H1 (cell line): ENCODE data around the gene CISD2. TPM values are rescaled to one million over a fixed set of nuclear protein-coding genes. Genes with fewer than 3 reads are reported as not detected.

Experiments used
- CTCF ChIA-PET: fragments of 300-600 bp; sonication (Branson Sonifier 250); formaldehyde crosslinking; loops from one replicate; lab custom pipeline; 2021; ENCODE audit not compliant: partially characterized antibody; lab: Charles Lee
- POLR2A ChIA-PET: fragments of 300-600 bp; sonication (Branson Sonifier 250); formaldehyde crosslinking; loops from one replicate; lab custom pipeline; 2021; ENCODE audit warnings: inconsistent platforms; ENCODE audit not compliant: partially characterized antibody; lab: Charles Lee
- DNase-seq, 2 experiments: peaks; one replicate each; pipeline versions ENCODE4 v3.0.0 to v3.0.0-alpha.2; 2010 to 2022; ENCODE audit warnings: low spot score in 2 of 2, low read depth in 1 of 2, mixed read lengths in 1 of 2
- FAIRE-seq: peaks from 2 replicates; lab custom pipeline; 2011; peaks lifted over from hg19 to GRCh38; lab: Jason Lieb, UNC
- H2AFZ ChIP-seq: 2 replicates; pipeline ENCODE4 v1.8.1; 2012; ENCODE audit warnings: low read length, inconsistent platforms
- H2AK5ac ChIP-seq: 2 replicates; pipeline ENCODE4 v1.6.1; 2013; ENCODE audit warnings: low read depth, low read length
- H2BK120ac ChIP-seq: replicated peaks from 2 replicates; pipeline ENCODE3; 2013; ENCODE audit warnings: low read depth, low read length, inconsistent platforms
- H2BK12ac ChIP-seq: 2 replicates; pipeline ENCODE4 v1.6.1; 2013; ENCODE audit warnings: low read depth, low read length
- H2BK15ac ChIP-seq: 2 replicates; pipeline ENCODE4 v1.6.1; 2013; ENCODE audit warnings: low read length
- H2BK20ac ChIP-seq: 2 replicates; pipeline ENCODE4 v1.6.1; 2013; ENCODE audit warnings: low read length
- H2BK5ac ChIP-seq: 2 replicates; pipeline ENCODE4 v1.6.1; 2013; ENCODE audit warnings: low read depth, low read length
- H3K14ac ChIP-seq: 2 replicates; pipeline ENCODE4 v1.6.1; 2013; ENCODE audit warnings: inconsistent platforms; ENCODE audit not compliant: insufficient read length
- H3K18ac ChIP-seq: 2 replicates; pipeline ENCODE4 v1.6.1; 2013; ENCODE audit warnings: low read length; ENCODE audit errors: extremely low read depth
- H3K23ac ChIP-seq: 2 replicates; pipeline ENCODE4 v1.6.1; 2013; ENCODE audit warnings: inconsistent platforms; ENCODE audit not compliant: insufficient read length
- H3K23me2 ChIP-seq: 2 replicates; pipeline ENCODE4 v1.6.1; 2013; ENCODE audit warnings: low read depth, low read length
- H3K27ac ChIP-seq: 2 replicates; pipeline ENCODE4 v1.6.1; 2011; ENCODE audit warnings: low read depth, low read length, inconsistent platforms
- H3K27me3 ChIP-seq, 4 experiments: replicated peaks in 1 of 4; 1 replicate in 1 of 4; 2 replicates in 3 of 4; pipeline versions ENCODE4 v1.6.1 to v1.8.1; 2011 to 2013; ENCODE audit warnings: low read length in 3 of 4, mild to moderate bottlenecking in 3 of 4, inconsistent platforms in 2 of 4, mixed read lengths in 2 of 4, moderate library complexity in 1 of 4; ENCODE audit not compliant: control insufficient read depth in 3 of 4, insufficient read depth in 3 of 4; ENCODE audit errors: extremely low read depth in 1 of 4
- H3K36me3 ChIP-seq, 4 experiments: 2 replicates each; pipeline versions ENCODE4 v1.6.1 to v1.8.1; 2011 to 2013; ENCODE audit warnings: mild to moderate bottlenecking in 4 of 4, low read length in 3 of 4, moderate library complexity in 2 of 4, control low read depth in 1 of 4, inconsistent platforms in 1 of 4; ENCODE audit not compliant: insufficient read depth in 4 of 4, control insufficient read depth in 2 of 4
- H3K4ac ChIP-seq: replicated peaks from 2 replicates; pipeline ENCODE3; 2013; ENCODE audit warnings: low read length, low read depth, mixed read lengths, inconsistent platforms; ENCODE audit not compliant: insufficient read length
- H3K4me1 ChIP-seq, 4 experiments: replicated peaks in 1 of 4; 1 replicate in 1 of 4; 2 replicates in 3 of 4; pipeline versions ENCODE4 v1.6.1 to v1.8.1; 2011 to 2013; ENCODE audit warnings: low read length in 3 of 4, inconsistent platforms in 2 of 4, mixed read lengths in 1 of 4; ENCODE audit not compliant: insufficient read depth in 4 of 4, control insufficient read depth in 3 of 4
- H3K4me2 ChIP-seq, 2 experiments: 2 replicates each; pipeline versions ENCODE4 v1.6.1 to v1.8.1; 2011 to 2013; ENCODE audit warnings: low read depth in 2 of 2, low read length in 2 of 2, control low read depth in 1 of 2, inconsistent platforms in 1 of 2, mild to moderate bottlenecking in 1 of 2; ENCODE audit not compliant: insufficient read depth in 1 of 2
- H3K4me3 ChIP-seq, 4 experiments: fragments of 200-600, 300-600 bp in 1 of 4; sonication (generic), shearing (Covaris generic), sonication (Bioruptor Twin) in 1 of 4; 2 replicates each; pipeline versions ENCODE4 v1.5.1 to v1.8.1; 2011 to 2016; ENCODE audit warnings: low read length in 4 of 4, low read depth in 3 of 4, control low read depth in 2 of 4, inconsistent platforms in 2 of 4, mild to moderate bottlenecking in 2 of 4, mixed read lengths in 1 of 4, moderate library complexity in 1 of 4; ENCODE audit not compliant: insufficient read depth in 2 of 4; ENCODE audit errors: extremely low read depth in 1 of 4
- H3K56ac ChIP-seq: replicated peaks from 2 replicates; pipeline ENCODE3; 2013; ENCODE audit warnings: low read depth, mild to moderate bottlenecking, mixed read lengths, low read length, inconsistent platforms; ENCODE audit not compliant: insufficient read length
- H3K79me1 ChIP-seq: 2 replicates; pipeline ENCODE4 v1.6.1; 2013; ENCODE audit warnings: low read depth, low read length, control low read depth
- H3K79me2 ChIP-seq, 2 experiments: 2 replicates each; pipeline versions ENCODE4 v1.6.1 to v1.8.1; 2012 to 2013; ENCODE audit warnings: low read length in 2 of 2, mild to moderate bottlenecking in 2 of 2, inconsistent platforms in 1 of 2; ENCODE audit not compliant: insufficient read depth in 2 of 2, control insufficient read depth in 1 of 2
- H3K9ac ChIP-seq, 4 experiments: replicated peaks in 1 of 4; 1 replicate in 1 of 4; 2 replicates in 3 of 4; pipeline versions ENCODE4 v1.6.1 to v1.8.1; 2011 to 2013; ENCODE audit warnings: low read depth in 3 of 4, low read length in 3 of 4, control low read depth in 2 of 4, mild to moderate bottlenecking in 2 of 4, moderate library complexity in 2 of 4, inconsistent platforms in 1 of 4; ENCODE audit errors: extremely low read depth in 1 of 4
- H3K9me3 ChIP-seq, 2 experiments: 2 replicates each; pipeline versions ENCODE4 v1.6.1 to v1.8.1; 2012 to 2013; ENCODE audit warnings: mild to moderate bottlenecking in 2 of 2, moderate library complexity in 2 of 2, control low read depth in 1 of 2, inconsistent platforms in 1 of 2, low read depth in 1 of 2, low read length in 1 of 2, mixed read lengths in 1 of 2; ENCODE audit not compliant: insufficient read depth in 2 of 2
- H4K20me1 ChIP-seq, 2 experiments: replicated peaks in 1 of 2; 2 replicates each; pipeline versions ENCODE3 to v1.8.1; 2011 to 2013; ENCODE audit warnings: inconsistent platforms in 2 of 2, low read length in 2 of 2, mild to moderate bottlenecking in 1 of 2; ENCODE audit not compliant: insufficient read depth in 2 of 2, control insufficient read depth in 1 of 2
- H4K5ac ChIP-seq: 2 replicates; pipeline ENCODE4 v1.6.1; 2013; ENCODE audit warnings: low read length, low read depth, mixed read lengths, inconsistent platforms; ENCODE audit not compliant: insufficient read length
- H4K8ac ChIP-seq: 2 replicates; pipeline ENCODE4 v1.8.0; 2013; ENCODE audit warnings: mild to moderate bottlenecking, moderate library complexity, low read length, inconsistent platforms; ENCODE audit not compliant: insufficient read depth; ENCODE audit errors: extremely low read depth
- H4K91ac ChIP-seq: replicated peaks from 2 replicates; pipeline ENCODE3; 2013; ENCODE audit warnings: low read length, mixed read lengths, inconsistent platforms; ENCODE audit not compliant: insufficient read length
- CEBPB ChIP-seq: IDR thresholded peaks from 2 replicates; pipeline ENCODE4 v1.6.1; 2012; ENCODE audit warnings: low read depth, low read length
- KDM5A ChIP-seq: fragments of 200-600 bp; IDR thresholded peaks from 2 replicates; pipeline ENCODE4 v1.7.1; 2012; ENCODE audit warnings: mild to moderate bottlenecking, low read length, inconsistent platforms, mixed read lengths
- WGBS, 2 experiments: shearing (Covaris generic) in 1 of 2; methylation state at CpG; one replicate each; pipeline versions ENCODE4 v1.1.6 to v1.1.7; 2013 to 2015; ENCODE audit warnings: low lambda C conversion rate in 2 of 2, mixed read lengths in 2 of 2, inconsistent platforms in 1 of 2, low coverage in 1 of 2, missing lambda C conversion rate in 1 of 2; ENCODE audit not compliant: insufficient replicate concordance in 2 of 2, insufficient coverage in 1 of 2, insufficient read length in 1 of 2; ENCODE audit errors: extremely low coverage in 1 of 2, missing lambda C conversion rate in 1 of 2; 5-methylcytosine and 5-hydroxymethylcytosine counted together
- polyA plus RNA-seq, 7 experiments: library from polyadenylated mRNA; depleted of rRNA in 3 of 7; stranded (reverse) in 5 of 7; unstranded in 2 of 7; fragments of >200 nt in 5 of 7; fragments of 200-250 nt in 2 of 7; gene quantifications; 1 replicate in 5 of 7; 2 replicates in 1 of 7; 4 replicates in 1 of 7; pipeline versions ENCODE4 v1.2.1 to v1.2.3, GENCODE V29; 2011 to 2013; ENCODE audit warnings: missing spikeins in 2 of 7, mixed read lengths in 2 of 7
- total RNA-seq: library from RNA; stranded (reverse); fragmentation: NEBNext Ultra II Directional; extraction: Animal tissue kit (Norgen Biotek cat#: 25700); gene quantifications from 2 replicates; pipeline ENCODE4 v1.2.1, GENCODE V29; 2021

CISD2 gene
- total and polyA plus RNA-seq, 2 of the 8 experiments (the other 6 are each of a cell fraction or from before 2014, with no cell fraction given) = 23.7 to 48.3 TPM

DNA sequence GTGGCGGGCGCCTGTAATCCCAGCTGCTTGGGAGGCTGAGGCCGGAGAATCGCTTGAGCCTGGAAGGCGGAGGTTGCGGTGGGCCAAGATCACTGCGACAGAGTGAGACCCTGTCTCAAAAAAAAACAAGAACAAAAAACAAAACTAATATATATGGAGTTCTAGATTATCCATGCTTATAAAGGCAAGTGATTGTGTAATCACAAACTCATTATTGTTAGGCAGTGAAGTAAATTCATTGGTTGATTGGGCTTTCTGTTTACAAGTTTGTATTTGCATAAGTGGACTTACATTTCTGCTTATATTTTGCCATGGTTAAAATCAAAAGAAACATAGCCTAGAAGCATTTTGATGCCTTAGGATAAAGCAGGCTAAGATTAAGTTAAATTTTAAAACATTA is 39.0 kb upstream of the CISD2 start:
- H2BK15ac ChIP-seq = no peak overlapping the region
- no peak overlapping the region for H3K4ac ChIP-seq
- H2AK5ac ChIP-seq = no peak overlapping the region
- H3K23me2 ChIP-seq = 0 out of 2 replicates have a peak, but pooled peaks cover 3% of the 10 kb centered on the region
- H3K79me2 ChIP-seq = peaks cover 14 to 38% of the 10 kb centered on the region in 2 experiments
- peak overlapping the region in 1 of 4 experiments; percentile 98; a peak in 1 of 8 replicates for H3K4me3 ChIP-seq
- H3K56ac ChIP-seq = no peak overlapping the region
- no peak overlapping the region for H3K23ac ChIP-seq
- no peak overlapping the region for H2BK120ac ChIP-seq
- FAIRE-seq (no peak), DNase-seq (no peak)
- H3K14ac ChIP-seq = no peak overlapping the region
- H3K36me3 ChIP-seq = peaks cover 0 to 8% (median 0%) of the 10 kb centered on the region in 4 experiments; a peak in 1 of 8 replicates
- H3K9ac ChIP-seq = no peak overlapping the region
- H2BK12ac ChIP-seq = no peak overlapping the region
- no peak overlapping the region for H2BK20ac ChIP-seq
- no peaks in the 10 kb centered on the region for H4K20me1 ChIP-seq
- H4K91ac ChIP-seq = no peak overlapping the region
- H2BK5ac ChIP-seq = no peak overlapping the region
- CTCF ChIA-PET = interaction anchor here (1.1 to 2.4 kb wide), 2 partner anchors 8 to 98 kb away, joined by 3 to 17 read pairs; no protein-coding TSS in a partner anchor
- POLR2A ChIA-PET = interaction anchor here (0.6 to 6.4 kb wide), 8 partner anchors 9 to 246 kb away, joined by 3 to 127 read pairs (median 18); partner anchors contain the start of genes CISD2 and SLC9B2
- peak overlapping the region; percentile 68 for H4K5ac ChIP-seq
- H2AFZ ChIP-seq = no peak overlapping the region
- H3K27me3 ChIP-seq = no peaks in the 10 kb centered on the region
- H3K4me1 ChIP-seq = peaks cover 0 to 12% (median 8%) of the 10 kb centered on the region in 4 experiments; a peak in 4 of 7 replicates
- WGBS, 2 experiments = 88% methylated on average over 7 of the region's 7 CpGs; no CpG with 5 or more reads in 1 of the 2 experiments
- TF ChIP-seq CEBPB = peak; percentile 3; the same call in 1 of the 2 replicates
- TF ChIP-seq KDM5A = no peak
- no peaks in the 10 kb centered on the region; the same call in 1 of the 2 replicates for H3K79me1 ChIP-seq
- no peak overlapping the region for H3K27ac ChIP-seq
- H4K8ac ChIP-seq = no peak overlapping the region
- no peak overlapping the region for H3K18ac ChIP-seq
- H3K9me3 ChIP-seq = no peaks in the 10 kb centered on the region
- H3K4me2 ChIP-seq = peak overlapping the region; percentile 37 to 84; a peak in 3 of 4 replicates
